ENCODE data around the gene AOC2.

- TF ChIP-seq CTCF (IDR thresholded peaks at IDR 0.05) (no peak), ZSCAN20 (CRISPR knock-in tag; IDR thresholded peaks at IDR 0.05) (no peak), REST (IDR thresholded peaks at IDR 0.05) (no peak), FOSB (CRISPR knock-in tag; IDR thresholded peaks at IDR 0.05) (no peak), CHD2 (IDR thresholded peaks at IDR 0.05; ENCODE audit: low read length, partially characterized antibody) (no peak), CEBPB (IDR thresholded peaks at IDR 0.05) (no peak), FOSL2 (IDR thresholded peaks at IDR 0.05) (no peak), FOSL2 (CRISPR knock-in tag; IDR thresholded peaks at IDR 0.05) (no peak), HEYL (CRISPR knock-in tag; IDR thresholded peaks at IDR 0.05) (no peak), JUNB (IDR thresholded peaks at IDR 0.05) (no peak)
Measured at GRCh38 chr17:42804918-42805367, 39.4 kb upstream of the AOC2 start.
